PFSK-1 (cell line): Measurements from ENCODE around the gene SOCS7.

Experiments
- FOXP2 ChIP-seq: optimal IDR thresholded peaks from 2 replicates; pipeline ENCODE3; 2011; ENCODE audit warnings: borderline replicate concordance, control low read depth, inconsistent platforms; ENCODE audit not compliant: insufficient read depth; ENCODE audit errors: extremely low read length, extremely low read depth
- POLR2AphosphoS5 ChIP-seq: IDR thresholded peaks from 2 replicates; pipeline ENCODE4 v1.6.1; 2012; ENCODE audit warnings: low read depth, mild to moderate bottlenecking, control low read depth, low read length, moderate library complexity
- REST ChIP-seq, 2 experiments: IDR thresholded peaks; 2 replicates each; pipeline versions ENCODE4 v1.6.1 to v1.8.0; 2011 to 2012; ENCODE audit warnings: low read depth in 2 of 2, low read length in 2 of 2, control low read depth in 1 of 2, inconsistent platforms in 1 of 2, mild to moderate bottlenecking in 1 of 2, moderate library complexity in 1 of 2; ENCODE audit not compliant: insufficient read depth in 1 of 2

- TF ChIP-seq POLR2AphosphoS5 (no peak), FOXP2 (no peak), REST (IDR thresholded peaks at IDR 0.05; ENCODE audit: insufficient read depth in 1 of 2, low read depth in 2 of 2, low read length in 2 of 2) (no peak)
These were observed 34.6 kb upstream of the SOCS7 start for GRCh38 chr17:38317081-38317480.
